Rectal smooth muscle tissue (tissue), 1 donor: ENCODE data around the gene BICD1.
"Not testable (repeated sequence)": the region's sequence is repeated elsewhere in the genome, so short reads cannot be mapped to it uniquely, and the experiment has no call there.

Experiments
- H3K27ac ChIP-seq: one replicate; pipeline ENCODE4 v1.7.0; 2013; ENCODE audit warnings: low read depth, low read length, inconsistent platforms
- H3K27me3 ChIP-seq: one replicate; pipeline ENCODE4 v1.7.0; 2013; ENCODE audit warnings: low read length; ENCODE audit not compliant: control insufficient read depth, insufficient read depth
- H3K36me3 ChIP-seq: one replicate; pipeline ENCODE4 v1.7.0; 2013; ENCODE audit warnings: low read length; ENCODE audit not compliant: control insufficient read depth, insufficient read depth
- H3K4me1 ChIP-seq: one replicate; pipeline ENCODE4 v1.7.0; 2013; ENCODE audit warnings: low read length; ENCODE audit not compliant: control insufficient read depth, insufficient read depth
- H3K4me3 ChIP-seq: one replicate; pipeline ENCODE4 v1.7.0; 2013; ENCODE audit warnings: low read length
- H3K9ac ChIP-seq: one replicate; pipeline ENCODE4 v1.7.0; 2013; ENCODE audit warnings: low read length

BICD1 gene

GRCh38 chr12:32265951-32266350, 159.3 kb downstream of the BICD1 start:
- Histone ChIP-seq H3K27ac (no peak overlapping the region), H3K27me3 (no peaks in the 10 kb centered on the region)

GRCh38 chr12:32266756-32267155, 160.1 kb downstream of the BICD1 start:
- H3K9ac ChIP-seq: no peak overlapping the region
- H3K27me3 ChIP-seq: no peaks in the 10 kb centered on the region
- H3K27ac ChIP-seq: no peak overlapping the region
- H3K36me3 ChIP-seq: no peaks in the 10 kb centered on the region
- H3K4me3 ChIP-seq: no peak overlapping the region
- H3K4me1 ChIP-seq: peaks cover 3% of the 10 kb centered on the region

More at GRCh38 chr12:32265951-32266350, 159.3 kb downstream of the BICD1 start:
- Histone ChIP-seq H3K4me1 (no peaks in the 10 kb centered on the region), H3K36me3 (no peaks in the 10 kb centered on the region), H3K4me3 (no peak overlapping the region), H3K9ac (no peak overlapping the region)

DNA sequence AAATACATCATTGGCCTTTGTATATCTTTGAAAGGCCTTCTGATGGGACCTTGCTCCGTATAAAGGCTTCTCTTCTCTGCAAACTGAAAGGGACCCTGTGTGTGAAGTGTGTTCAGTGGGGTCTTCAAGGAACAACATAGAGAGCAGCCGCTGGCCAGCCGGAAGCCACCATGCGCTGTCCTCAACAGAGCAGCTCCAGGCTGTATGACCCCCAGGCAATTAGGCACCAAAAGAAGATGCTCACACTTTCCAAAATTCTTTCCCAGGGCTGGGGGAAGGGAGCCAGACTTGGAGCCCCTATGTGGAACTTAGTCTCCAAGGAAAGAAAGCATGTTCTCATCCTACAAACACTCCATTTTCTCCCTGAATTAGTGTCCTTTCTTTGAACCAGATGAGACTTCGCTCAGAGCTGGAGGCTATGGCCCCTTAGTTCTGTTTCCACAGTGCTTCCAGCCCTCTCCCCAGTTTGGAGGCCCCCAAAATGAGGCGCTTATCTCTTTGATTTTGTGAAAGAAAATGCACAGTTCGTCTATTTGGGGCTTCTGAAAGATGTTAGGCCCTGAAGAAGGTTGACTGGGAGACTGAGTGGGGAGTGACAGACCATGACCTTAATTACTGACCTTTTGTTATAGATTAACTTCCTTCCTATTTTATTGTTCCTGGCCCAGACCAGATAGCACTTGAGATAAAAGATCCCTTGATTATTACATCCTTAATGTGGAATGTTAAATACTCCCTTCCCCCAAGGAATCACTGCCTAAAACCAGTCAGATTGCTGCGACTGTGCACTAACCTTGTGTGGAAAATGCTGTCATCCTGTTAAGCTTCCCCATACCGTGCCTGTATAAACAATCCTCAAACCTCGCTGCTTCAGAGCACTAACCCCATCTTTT, 164.4 kb downstream of the BICD1 start:
- peaks cover 6% of the 10 kb centered on the region for H3K4me1 ChIP-seq
- no peak overlapping the region for H3K9ac ChIP-seq
- no peaks in the 10 kb centered on the region for H3K27me3 ChIP-seq
- no peak overlapping the region for H3K4me3 ChIP-seq
- no peaks in the 10 kb centered on the region for H3K36me3 ChIP-seq
- H3K27ac ChIP-seq: no peak overlapping the region

DNA sequence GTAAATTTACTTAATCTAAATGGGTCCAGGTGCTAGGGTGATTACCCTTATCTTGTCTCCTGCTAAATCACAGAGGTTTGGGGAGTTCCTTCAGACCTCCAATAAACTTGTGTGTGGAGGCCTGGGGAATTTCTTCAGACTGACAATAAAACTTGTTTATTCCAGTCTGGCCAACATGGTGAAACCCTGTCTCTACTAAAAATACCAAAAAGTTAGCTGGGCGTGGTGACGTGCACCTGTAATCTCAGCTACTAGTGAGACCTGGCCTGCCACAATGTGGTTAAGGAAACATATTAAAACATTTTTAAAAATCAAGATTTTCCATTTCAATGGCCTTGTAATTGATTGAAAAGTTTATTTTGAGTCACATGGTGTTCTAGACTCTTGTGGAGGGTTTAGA, 165.8 kb downstream of the BICD1 start:
- Histone ChIP-seq H3K27me3 (no peaks in the 10 kb centered on the region), H3K36me3 (no peaks in the 10 kb centered on the region), H3K4me1 (peaks cover 6% of the 10 kb centered on the region), H3K27ac (no peak overlapping the region), H3K9ac (no peak overlapping the region), H3K4me3 (no peak overlapping the region)

- no peaks in the 10 kb centered on the region for H3K36me3 ChIP-seq
- H3K27me3 ChIP-seq: no peaks in the 10 kb centered on the region
- no peak overlapping the region for H3K27ac ChIP-seq
- H3K4me3 ChIP-seq: no peak overlapping the region
- H3K9ac ChIP-seq: no peak overlapping the region
- peaks cover 6% of the 10 kb centered on the region for H3K4me1 ChIP-seq
Measured at GRCh38 chr12:32273063-32273522, 166.4 kb downstream of the BICD1 start.

GRCh38 chr12:32273712-32274111, 167.1 kb downstream of the BICD1 start:
- Histone ChIP-seq H3K9ac (no peak overlapping the region), H3K4me3 (no peak overlapping the region), H3K36me3 (no peaks in the 10 kb centered on the region), H3K27ac (no peak overlapping the region), H3K4me1 (peaks cover 6% of the 10 kb centered on the region), H3K27me3 (no peaks in the 10 kb centered on the region)

GRCh38 chr12:32274665-32275064, 168.0 kb downstream of the BICD1 start:
- H3K9ac ChIP-seq: no peak overlapping the region
- no peaks in the 10 kb centered on the region for H3K36me3 ChIP-seq
- no peaks in the 10 kb centered on the region for H3K27me3 ChIP-seq

GRCh38 chr12:32275520-32275919, 168.9 kb downstream of the BICD1 start:
- H3K4me3 ChIP-seq, H3K4me1 ChIP-seq, H3K36me3 ChIP-seq, H3K27me3 ChIP-seq, H3K27ac ChIP-seq, H3K9ac ChIP-seq: not testable (repeated sequence)

More at GRCh38 chr12:32274665-32275064, 168.0 kb downstream of the BICD1 start:
- Histone ChIP-seq H3K4me1 (peaks cover 6% of the 10 kb centered on the region), H3K4me3 (no peak overlapping the region), H3K27ac (no peak overlapping the region)

DNA sequence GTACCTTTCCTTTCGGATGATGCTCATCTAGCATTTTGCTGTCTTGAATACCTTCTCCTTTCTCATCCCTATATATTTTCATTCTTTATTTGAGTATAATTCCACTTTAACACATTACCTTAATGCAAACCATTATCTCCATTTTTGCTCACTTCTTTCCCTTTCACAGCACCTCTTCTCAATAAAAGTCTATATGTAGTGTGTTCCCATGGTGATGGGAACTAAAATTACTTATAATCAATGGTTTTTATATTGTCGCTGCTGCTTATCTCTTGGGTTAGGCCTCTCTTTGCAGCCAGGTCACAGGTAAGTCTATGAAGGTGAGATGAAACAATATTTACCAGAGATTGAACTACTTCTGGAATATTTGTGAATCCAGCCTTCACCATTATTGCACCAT, 171.1 kb downstream of the BICD1 start:
- H3K4me1 ChIP-seq: no peaks in the 10 kb centered on the region
- H3K4me3 ChIP-seq: no peak overlapping the region
- H3K27me3 ChIP-seq: no peaks in the 10 kb centered on the region
- no peaks in the 10 kb centered on the region for H3K36me3 ChIP-seq
- no peak overlapping the region for H3K27ac ChIP-seq
- no peak overlapping the region for H3K9ac ChIP-seq

DNA sequence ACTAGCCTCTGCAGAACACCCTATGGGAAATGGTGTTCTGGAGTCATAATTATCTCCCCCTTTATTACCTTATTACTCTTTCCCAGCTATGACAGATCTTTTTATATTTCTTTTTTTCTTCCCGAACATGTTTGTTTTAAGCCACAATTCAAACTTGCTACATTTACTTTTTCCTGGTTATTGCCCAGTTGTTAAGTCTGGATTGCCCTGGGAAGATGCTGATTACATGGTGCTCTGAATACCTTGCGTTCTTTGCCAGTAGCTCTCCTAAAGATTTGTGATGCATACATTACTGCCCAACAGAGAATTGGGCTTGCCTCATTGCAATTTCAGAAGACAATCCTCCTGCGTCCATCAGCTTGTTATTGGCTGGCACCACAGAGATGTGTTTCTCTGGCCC, 174.5 kb downstream of the BICD1 start:
- no peak overlapping the region for H3K4me3 ChIP-seq
- no peak overlapping the region for H3K27ac ChIP-seq
- H3K27me3 ChIP-seq: no peaks in the 10 kb centered on the region
- no peaks in the 10 kb centered on the region for H3K36me3 ChIP-seq
- no peak overlapping the region for H3K9ac ChIP-seq
- H3K4me1 ChIP-seq: no peaks in the 10 kb centered on the region

- no peak overlapping the region for H3K9ac ChIP-seq
- no peaks in the 10 kb centered on the region for H3K4me1 ChIP-seq
- no peaks in the 10 kb centered on the region for H3K27me3 ChIP-seq
- no peaks in the 10 kb centered on the region for H3K36me3 ChIP-seq
- no peak overlapping the region for H3K27ac ChIP-seq
- no peak overlapping the region for H3K4me3 ChIP-seq
Measured at GRCh38 chr12:32284561-32284960, 177.9 kb downstream of the BICD1 start.

GRCh38 chr12:32285021-32285420, 178.4 kb downstream of the BICD1 start:
- H3K9ac ChIP-seq: no peak overlapping the region

GRCh38 chr12:32285489-32285888, 178.8 kb downstream of the BICD1 start:
- Histone ChIP-seq H3K4me1 (no peaks in the 10 kb centered on the region), H3K36me3 (no peaks in the 10 kb centered on the region), H3K27ac (no peak overlapping the region), H3K9ac (no peak overlapping the region), H3K4me3 (no peak overlapping the region), H3K27me3 (no peaks in the 10 kb centered on the region)

More at GRCh38 chr12:32285021-32285420, 178.4 kb downstream of the BICD1 start:
- Histone ChIP-seq H3K27me3 (no peaks in the 10 kb centered on the region), H3K36me3 (no peaks in the 10 kb centered on the region), H3K27ac (no peak overlapping the region), H3K4me3 (no peak overlapping the region), H3K4me1 (no peaks in the 10 kb centered on the region)
